Midbrain (tissue), 1 donor: ENCODE data around the gene LRP8.

Experiments used
- DNase-seq: peaks from one replicate; lab custom pipeline; 2025; lab: John Stamatoyannopoulos, UW

Gene LRP8

GRCh38 chr1:53359225-53359933 lies 31.5 kb upstream of the LRP8 start:
- no peak for DNase-seq

GRCh38 chr1:53356637-53357036 lies 28.8 kb upstream of the LRP8 start:
- DNase-seq, result no peak

- DNase-seq, result no peak
These were observed 26.2 kb upstream of the LRP8 start for GRCh38 chr1:53354119-53354518.

- DNase-seq, result no peak
These were observed 24.7 kb upstream of the LRP8 start for GRCh38 chr1:53352561-53352960.

GRCh38 chr1:53350853-53351767 lies 23.2 kb upstream of the LRP8 start:
- DNase-seq, result no peak

- DNase-seq, result no peak
These were observed 22.3 kb upstream of the LRP8 start for GRCh38 chr1:53349968-53350852.

GRCh38 chr1:53349369-53349835 lies 21.5 kb upstream of the LRP8 start:
- DNase-seq, result no peak

GRCh38 chr1:53348486-53349368 lies 20.9 kb upstream of the LRP8 start:
- DNase-seq, result no peak

GRCh38 chr1:53346814-53347176 lies 18.9 kb upstream of the LRP8 start:
- DNase-seq, result no peak

- no peak for DNase-seq
These were observed 18.3 kb upstream of the LRP8 start for GRCh38 chr1:53345996-53346813.

- DNase-seq, result no peak
These were observed 17.3 kb upstream of the LRP8 start for GRCh38 chr1:53344921-53345838.

- DNase-seq, result no peak
These were observed 16.2 kb upstream of the LRP8 start for GRCh38 chr1:53343831-53344668.

- DNase-seq, result no peak
These were observed 15.0 kb upstream of the LRP8 start for GRCh38 chr1:53342735-53343470.

- DNase-seq, result no peak
These were observed 14.3 kb upstream of the LRP8 start for GRCh38 chr1:53341961-53342707.

GRCh38 chr1:53341521-53341895 lies 13.6 kb upstream of the LRP8 start:
- no peak for DNase-seq

- DNase-seq, result no peak
These were observed 13.0 kb upstream of the LRP8 start for GRCh38 chr1:53340660-53341520.
